HepG2 (cell line): ENCODE measurements around the gene TRPT1. TPM values are rescaled to one million over a fixed set of nuclear protein-coding genes. Genes with fewer than 3 reads are reported as not detected.

Source experiments
- BORCS8-MEF2B ChIP-seq: sonication (generic); formaldehyde crosslinking; IDR thresholded peaks from 2 replicates; pipeline ENCODE4 v1.8.0; 2022; ENCODE audit warnings: mild to moderate bottlenecking, missing genetic modification reagents
- FLYWCH1 ChIP-seq: sonication (generic); formaldehyde crosslinking; IDR thresholded peaks from 2 replicates; pipeline ENCODE4 v1.8.1; 2023; ENCODE audit warnings: mild to moderate bottlenecking, missing genetic modification reagents
- HNF1A ChIP-seq, 2 experiments: sonication (generic) in 1 of 2; formaldehyde crosslinking in 1 of 2; IDR thresholded peaks; 2 replicates each; pipeline versions ENCODE4 v1.4.0 to v1.6.1; 2016 to 2020; ENCODE audit warnings: borderline replicate concordance in 1 of 2, low read depth in 1 of 2, mild to moderate bottlenecking in 1 of 2, missing genetic modification reagents in 1 of 2
- MIXL1 ChIP-seq: IDR thresholded peaks from 2 replicates; pipeline ENCODE4 v1.6.1; 2016
- RERE ChIP-seq: IDR thresholded peaks from 2 replicates; pipeline ENCODE4 v1.6.1; 2016; ENCODE audit warnings: low read depth, missing genetic modification reagents, missing compliant biosample characterization
- RXRB ChIP-seq: IDR thresholded peaks from 2 replicates; pipeline ENCODE4 v1.6.1; 2016; ENCODE audit warnings: borderline replicate concordance, missing genetic modification reagents, missing compliant biosample characterization
- SMC3 ChIP-seq: IDR thresholded peaks from 2 replicates; pipeline ENCODE4 v1.6.1; 2011; ENCODE audit warnings: low read length, improper control_type of control experiment
- SNAI1 ChIP-seq: sonication (generic); formaldehyde crosslinking; IDR thresholded peaks from 2 replicates; pipeline ENCODE4 v1.5.0; 2020; ENCODE audit warnings: mild to moderate bottlenecking, missing genetic modification reagents, borderline replicate concordance
- TOPORS ChIP-seq: sonication (generic); formaldehyde crosslinking; IDR thresholded peaks from 2 replicates; pipeline ENCODE4 v1.8.0; 2023; ENCODE audit warnings: mild to moderate bottlenecking, missing genetic modification reagents
- ZBTB2 ChIP-seq: sonication (generic); formaldehyde crosslinking; IDR thresholded peaks from 2 replicates; pipeline ENCODE4 v1.8.0; 2022; ENCODE audit warnings: low read depth, missing genetic modification reagents
- ZFP41 ChIP-seq: sonication (generic); formaldehyde crosslinking; IDR thresholded peaks from 2 replicates; pipeline ENCODE4 v1.4.0; 2020; ENCODE audit warnings: mild to moderate bottlenecking, missing genetic modification reagents, borderline replicate concordance
- ZGPAT ChIP-seq: IDR thresholded peaks from 2 replicates; pipeline ENCODE4 v1.6.1; 2016; ENCODE audit warnings: mild to moderate bottlenecking
- ZNF350 ChIP-seq: sonication (generic); formaldehyde crosslinking; IDR thresholded peaks from 2 replicates; pipeline ENCODE4 v1.4.0; 2020; ENCODE audit warnings: mild to moderate bottlenecking, low read depth, missing genetic modification reagents, borderline replicate concordance
- ZNF446 ChIP-seq: sonication (generic); formaldehyde crosslinking; IDR thresholded peaks from 2 replicates; pipeline ENCODE4 v1.5.0; 2020; ENCODE audit warnings: mild to moderate bottlenecking, missing genetic modification reagents
- ZNF773 ChIP-seq: sonication (generic); formaldehyde crosslinking; IDR thresholded peaks from 2 replicates; pipeline ENCODE4 v1.4.0; 2020; ENCODE audit warnings: missing genetic modification reagents, borderline replicate concordance
- polyA plus RNA-seq, 8 experiments: library from polyadenylated mRNA; depleted of rRNA in 3 of 8; stranded (reverse) in 7 of 8; unstranded in 1 of 8; fragments of >200 nt; fragmentation: Illumina TruSeq in 4 of 8; extraction: Trizol in 4 of 8; gene quantifications; 2 replicates each; pipeline versions ENCODE4 v1.2.1 to v1.2.3, GENCODE V29; 2011 to 2016; ENCODE audit warnings: low read depth in 4 of 8, missing spikeins in 1 of 8, mixed read lengths in 1 of 8; ENCODE audit not compliant: insufficient read depth in 1 of 8
- total RNA-seq, 5 experiments: library from RNA; depleted of rRNA; stranded (reverse); fragments of >200 nt; fragmentation: Illumina TruSeq; extraction: Trizol; gene quantifications; 2 replicates each; pipeline ENCODE4 v1.2.3, GENCODE V29; 2016; ENCODE audit warnings: low read depth in 1 of 5

TRPT1 gene
- total and polyA plus RNA-seq, 2 of the 13 experiments (the other 11 are each of a cell fraction or from before 2014, with no cell fraction given): 24.8 to 40.7 TPM

GRCh38 chr11:64230171-64230984 is 4.4 kb upstream of the TRPT1 start, which contains the start of gene DNAJC4 (continued):
- TF ChIP-seq SMC3: no peak
- TF ChIP-seq SNAI1 (CRISPR knock-in tag): 0 out of 2 replicates have a peak, but pooled peaks have one; percentile 58
- peak; percentile 67 for TF ChIP-seq ZNF350 (CRISPR knock-in tag)
- TF ChIP-seq BORCS8-MEF2B (CRISPR knock-in tag): no peak; the same call in 1 of the 2 replicates
- TF ChIP-seq TOPORS (CRISPR knock-in tag): 0 out of 2 replicates have a peak, but pooled peaks have one; percentile 70
- 0 out of 2 replicates have a peak, but pooled peaks have one; percentile 18 for TF ChIP-seq RXRB (CRISPR knock-in tag)
- no peak for TF ChIP-seq ZGPAT (CRISPR knock-in tag)
- TF ChIP-seq ZBTB2 (CRISPR knock-in tag): peak; percentile 49; the same call in 1 of the 2 replicates
- no peak for TF ChIP-seq ZNF446 (CRISPR knock-in tag)
- TF ChIP-seq FLYWCH1 (CRISPR knock-in tag): no peak
- TF ChIP-seq HNF1A (IDR thresholded peaks at IDR 0.05; ENCODE audit: low read depth): no peak
- TF ChIP-seq HNF1A (CRISPR knock-in tag; IDR thresholded peaks at IDR 0.05; ENCODE audit: borderline replicate concordance): no peak
- TF ChIP-seq RERE: no peak
- peak; percentile 62; the same call in 1 of the 2 replicates for TF ChIP-seq ZFP41
- TF ChIP-seq MIXL1 (CRISPR knock-in tag): no peak
- TF ChIP-seq ZNF773 (CRISPR knock-in tag): no peak
